Mucosa of stomach (tissue), 1 donor: ENCODE data around the gene DCP2.

Experiments used
- H3K27me3 ChIP-seq: one replicate; pipeline ENCODE4 v1.7.0; 2013; ENCODE audit warnings: mild to moderate bottlenecking, low read length; ENCODE audit not compliant: control insufficient read depth, insufficient read depth
- H3K36me3 ChIP-seq: one replicate; pipeline ENCODE4 v1.7.0; 2013; ENCODE audit warnings: low read length; ENCODE audit not compliant: control insufficient read depth, insufficient read depth
- H3K4me1 ChIP-seq: one replicate; pipeline ENCODE4 v1.7.0; 2013; ENCODE audit warnings: mild to moderate bottlenecking, low read length; ENCODE audit not compliant: control insufficient read depth, insufficient read depth
- H3K4me3 ChIP-seq: one replicate; pipeline ENCODE4 v1.7.0; 2013; ENCODE audit warnings: low read length
- H3K9ac ChIP-seq: one replicate; pipeline ENCODE4 v1.7.0; 2013; ENCODE audit warnings: mild to moderate bottlenecking, low read length, moderate library complexity
- H3K9me3 ChIP-seq: one replicate; pipeline ENCODE4 v1.7.0; 2013; ENCODE audit warnings: mild to moderate bottlenecking, low read length, moderate library complexity; ENCODE audit not compliant: control insufficient read depth
- donor health status: Pancreatic carcinoma.

The DCP2 gene

DNA sequence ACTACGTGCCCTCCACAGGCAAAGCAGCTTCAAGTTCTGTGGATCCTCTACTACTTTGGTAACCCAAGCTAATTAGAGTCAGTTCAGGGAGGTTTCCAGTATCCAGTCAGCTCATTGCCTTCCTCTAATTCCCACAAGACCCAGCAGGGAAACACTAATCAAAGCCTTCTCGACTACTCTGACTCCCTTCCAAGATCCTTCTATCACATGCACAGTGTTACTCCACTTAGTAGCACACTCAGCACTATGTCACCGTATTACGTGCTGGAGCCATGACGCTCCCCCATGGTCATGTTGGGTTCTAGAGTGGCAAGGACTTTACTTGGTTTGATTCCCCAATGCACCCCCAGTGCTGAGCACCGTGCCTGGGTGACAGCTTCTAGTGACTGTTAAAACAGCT is 53.0 kb downstream of the DCP2 start:
- H3K9me3 ChIP-seq = no peaks in the 10 kb centered on the region
- no peak overlapping the region for H3K4me3 ChIP-seq
- H3K4me1 ChIP-seq = peaks cover 5% of the 10 kb centered on the region
- no peak overlapping the region for H3K9ac ChIP-seq
- no peaks in the 10 kb centered on the region for H3K27me3 ChIP-seq
- H3K36me3 ChIP-seq = no peaks in the 10 kb centered on the region

DNA sequence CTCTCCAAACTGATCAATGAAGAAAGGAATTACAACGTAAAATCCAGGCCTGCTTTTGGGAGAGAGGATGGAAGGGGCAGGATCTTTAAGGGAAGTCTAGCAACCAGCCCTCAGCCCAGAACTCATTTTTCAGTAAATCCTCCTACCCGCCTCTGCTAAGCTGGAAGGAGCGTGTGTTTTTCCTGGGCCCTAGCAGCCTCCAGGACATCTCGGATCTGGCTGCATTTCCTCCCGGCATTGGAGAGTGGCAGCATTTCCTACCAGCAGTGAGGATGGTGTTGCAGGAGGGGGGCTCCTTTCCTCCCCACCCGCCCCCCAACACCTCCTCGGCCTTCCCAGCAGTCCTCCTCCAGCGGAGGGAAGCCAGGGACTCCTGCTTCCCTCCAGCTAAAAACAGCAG is 54.5 kb downstream of the DCP2 start:
- H3K9me3 ChIP-seq = no peaks in the 10 kb centered on the region
- H3K36me3 ChIP-seq = no peaks in the 10 kb centered on the region
- H3K9ac ChIP-seq = no peak overlapping the region
- peaks cover 5% of the 10 kb centered on the region for H3K4me1 ChIP-seq
- no peak overlapping the region for H3K4me3 ChIP-seq
- H3K27me3 ChIP-seq = no peaks in the 10 kb centered on the region

DNA sequence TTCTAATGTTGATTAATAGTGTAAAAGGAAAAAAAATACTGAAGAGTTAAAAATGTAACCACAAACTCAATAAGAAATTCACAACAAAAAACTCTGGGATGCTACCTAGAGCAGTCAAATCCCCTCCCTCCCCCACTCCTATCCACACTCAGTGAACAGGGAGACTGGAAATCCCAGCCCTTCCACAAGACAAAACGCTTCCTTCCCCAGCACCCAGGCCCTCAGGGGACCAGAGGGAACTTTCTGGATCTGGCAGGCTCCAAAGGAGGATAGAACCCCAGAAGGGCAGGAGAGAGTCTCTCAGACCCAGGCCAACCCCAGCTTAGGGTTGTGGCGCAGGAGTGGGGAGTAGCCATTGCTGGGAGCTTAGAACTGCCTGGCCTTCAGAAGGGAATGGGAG is 55.0 kb downstream of the DCP2 start:
- Histone ChIP-seq H3K9me3 (no peaks in the 10 kb centered on the region), H3K36me3 (no peaks in the 10 kb centered on the region), H3K4me3 (no peak overlapping the region), H3K27me3 (no peaks in the 10 kb centered on the region), H3K4me1 (peaks cover 5% of the 10 kb centered on the region), H3K9ac (no peak overlapping the region)

DNA sequence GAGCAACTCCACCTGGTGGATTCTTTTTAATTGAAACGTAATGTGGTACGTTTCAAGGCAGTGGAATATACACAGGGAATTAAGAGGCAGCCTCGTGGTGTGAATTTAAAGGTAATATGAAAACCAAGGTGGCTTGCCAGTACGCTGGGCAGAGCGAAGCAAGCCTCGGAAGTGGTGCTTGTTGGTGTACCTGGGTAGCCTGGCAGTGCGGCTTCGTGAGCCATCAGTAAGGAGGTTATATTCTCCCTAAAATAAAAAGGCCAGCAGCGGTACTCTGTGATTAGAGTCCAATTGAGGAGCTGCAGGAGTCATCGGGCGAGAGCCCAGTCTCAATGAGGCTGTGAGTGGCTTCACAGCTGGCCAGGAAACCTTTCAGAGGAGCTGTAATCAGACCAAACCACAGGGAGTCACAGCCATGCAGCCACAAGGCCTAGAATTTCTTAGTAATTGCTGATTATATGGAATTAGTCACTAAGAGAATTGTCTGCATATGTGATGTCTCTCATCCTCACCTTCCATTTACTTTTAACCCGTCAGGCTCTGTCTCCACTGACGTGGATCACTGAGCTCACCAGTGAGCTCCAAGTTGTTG is 57.7 kb downstream of the DCP2 start:
- H3K4me1 ChIP-seq = peaks cover 5% of the 10 kb centered on the region
- H3K4me3 ChIP-seq = no peak overlapping the region
- no peaks in the 10 kb centered on the region for H3K27me3 ChIP-seq
- no peaks in the 10 kb centered on the region for H3K9me3 ChIP-seq
- H3K36me3 ChIP-seq = no peaks in the 10 kb centered on the region
- H3K9ac ChIP-seq = no peak overlapping the region

DNA sequence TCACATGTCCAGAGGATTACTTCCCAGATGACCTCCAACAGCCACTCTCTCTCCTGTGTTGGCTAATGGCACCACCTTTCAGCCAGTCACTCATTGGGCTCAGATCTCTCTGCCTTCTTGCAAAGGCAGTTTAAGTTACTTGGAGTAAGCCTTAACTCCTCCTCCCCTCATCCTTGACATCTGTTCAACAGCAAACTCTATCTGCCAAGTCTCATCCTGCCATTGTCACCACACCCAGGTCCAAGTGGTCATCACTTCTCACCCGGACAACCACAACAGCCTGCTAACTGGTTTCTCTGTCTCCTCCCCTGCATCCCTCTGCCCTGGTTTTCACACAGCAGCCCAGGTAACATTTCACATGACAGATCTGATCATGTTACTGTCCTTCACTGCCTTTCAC is 58.5 kb downstream of the DCP2 start:
- H3K4me3 ChIP-seq = no peak overlapping the region
- H3K27me3 ChIP-seq = no peaks in the 10 kb centered on the region
- no peaks in the 10 kb centered on the region for H3K9me3 ChIP-seq
- no peaks in the 10 kb centered on the region for H3K36me3 ChIP-seq
- H3K4me1 ChIP-seq = peaks cover 5% of the 10 kb centered on the region
- H3K9ac ChIP-seq = no peak overlapping the region

DNA sequence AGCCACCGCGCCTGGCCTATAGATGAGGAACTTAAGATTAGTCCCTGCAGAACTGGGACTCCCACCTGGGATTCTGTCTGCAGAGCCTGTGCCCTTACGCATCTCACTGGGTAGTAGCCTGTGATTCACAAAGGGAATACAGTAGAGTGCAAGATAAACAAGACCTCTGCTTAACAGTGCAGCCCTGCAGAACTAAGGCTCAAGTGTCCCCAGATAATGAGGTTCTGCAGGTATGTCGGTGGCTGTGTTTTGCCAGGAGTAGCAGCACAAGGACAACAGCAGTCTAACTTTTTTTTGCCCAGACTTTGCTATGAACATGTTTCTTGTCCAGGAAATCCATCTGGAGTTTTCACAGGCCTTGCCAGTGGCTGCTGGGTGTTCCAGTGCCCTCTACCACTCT is 59.7 kb downstream of the DCP2 start:
- Histone ChIP-seq H3K4me1 (peaks cover 5% of the 10 kb centered on the region), H3K36me3 (no peaks in the 10 kb centered on the region), H3K9me3 (no peaks in the 10 kb centered on the region), H3K4me3 (no peak overlapping the region), H3K27me3 (no peaks in the 10 kb centered on the region), H3K9ac (no peak overlapping the region)

DNA sequence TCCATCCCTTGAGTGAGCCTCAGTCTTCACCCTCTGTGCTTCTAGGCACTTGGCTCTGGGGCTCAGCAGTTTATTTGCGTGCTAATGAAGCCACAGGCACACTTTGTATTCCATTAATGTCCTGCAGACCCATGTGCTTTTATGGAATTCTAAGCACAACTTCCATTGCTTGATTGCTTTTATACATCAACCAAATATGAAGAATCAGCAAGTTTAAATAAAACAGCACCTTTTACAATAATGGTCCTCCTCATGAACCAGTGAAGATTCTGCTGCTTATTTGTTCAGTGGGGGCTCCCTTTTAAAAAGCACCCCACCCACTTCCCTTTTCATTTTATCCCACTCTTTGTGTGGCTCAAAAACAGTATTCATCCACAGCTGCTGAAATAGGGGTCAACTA is 60.2 kb downstream of the DCP2 start:
- Histone ChIP-seq H3K9me3 (no peaks in the 10 kb centered on the region), H3K4me3 (no peak overlapping the region), H3K27me3 (no peaks in the 10 kb centered on the region), H3K9ac (no peak overlapping the region), H3K4me1 (peaks cover 5% of the 10 kb centered on the region), H3K36me3 (no peaks in the 10 kb centered on the region)

DNA sequence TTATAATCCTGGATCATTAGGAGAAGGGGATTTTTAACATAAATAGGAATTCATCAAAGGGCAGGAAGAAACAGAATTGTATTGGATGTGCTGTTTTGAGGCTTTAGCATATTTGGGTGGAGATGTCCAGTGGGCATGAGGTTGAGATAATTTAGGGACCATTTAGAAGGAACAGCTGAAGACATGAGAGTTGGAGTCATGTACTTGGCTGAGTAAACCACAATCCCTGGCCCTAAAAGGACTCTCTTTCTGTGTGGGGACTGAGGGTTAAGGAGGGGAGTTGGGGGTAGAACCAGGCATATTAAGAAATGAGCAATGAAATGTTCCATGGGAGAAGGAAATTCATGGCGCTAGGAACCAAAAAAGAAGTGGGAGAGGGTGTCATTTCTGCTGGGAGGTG is 61.5 kb downstream of the DCP2 start:
- Histone ChIP-seq H3K4me1 (no peaks in the 10 kb centered on the region), H3K36me3 (no peaks in the 10 kb centered on the region)

DNA sequence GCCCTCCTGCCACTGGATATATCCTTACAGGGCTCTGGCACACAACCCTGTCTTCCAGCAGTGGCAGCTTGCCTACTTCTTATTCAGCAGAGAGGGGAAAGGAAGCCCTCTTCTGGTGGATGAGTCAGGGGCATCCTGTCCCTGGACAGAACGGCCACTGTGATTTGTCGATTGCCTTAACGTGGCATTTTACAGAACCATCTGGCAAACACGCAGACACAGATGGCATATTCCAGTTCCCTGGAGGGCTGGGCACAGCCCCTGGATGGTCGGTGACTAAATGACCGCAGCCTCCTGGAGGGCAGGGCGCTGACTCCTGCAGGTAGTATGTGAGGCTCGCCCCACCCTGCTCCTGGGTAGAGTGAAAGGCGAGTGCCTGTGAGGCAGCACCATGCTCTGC is 62.1 kb downstream of the DCP2 start:
- Histone ChIP-seq H3K9ac (no peak overlapping the region), H3K27me3 (no peaks in the 10 kb centered on the region), H3K4me1 (no peaks in the 10 kb centered on the region), H3K4me3 (no peak overlapping the region), H3K36me3 (no peaks in the 10 kb centered on the region), H3K9me3 (no peaks in the 10 kb centered on the region)

More for the DNA sequence above, 61.5 kb downstream of the DCP2 start:
- Histone ChIP-seq H3K4me3 (no peak overlapping the region), H3K9ac (no peak overlapping the region), H3K27me3 (no peaks in the 10 kb centered on the region), H3K9me3 (no peaks in the 10 kb centered on the region)

DNA sequence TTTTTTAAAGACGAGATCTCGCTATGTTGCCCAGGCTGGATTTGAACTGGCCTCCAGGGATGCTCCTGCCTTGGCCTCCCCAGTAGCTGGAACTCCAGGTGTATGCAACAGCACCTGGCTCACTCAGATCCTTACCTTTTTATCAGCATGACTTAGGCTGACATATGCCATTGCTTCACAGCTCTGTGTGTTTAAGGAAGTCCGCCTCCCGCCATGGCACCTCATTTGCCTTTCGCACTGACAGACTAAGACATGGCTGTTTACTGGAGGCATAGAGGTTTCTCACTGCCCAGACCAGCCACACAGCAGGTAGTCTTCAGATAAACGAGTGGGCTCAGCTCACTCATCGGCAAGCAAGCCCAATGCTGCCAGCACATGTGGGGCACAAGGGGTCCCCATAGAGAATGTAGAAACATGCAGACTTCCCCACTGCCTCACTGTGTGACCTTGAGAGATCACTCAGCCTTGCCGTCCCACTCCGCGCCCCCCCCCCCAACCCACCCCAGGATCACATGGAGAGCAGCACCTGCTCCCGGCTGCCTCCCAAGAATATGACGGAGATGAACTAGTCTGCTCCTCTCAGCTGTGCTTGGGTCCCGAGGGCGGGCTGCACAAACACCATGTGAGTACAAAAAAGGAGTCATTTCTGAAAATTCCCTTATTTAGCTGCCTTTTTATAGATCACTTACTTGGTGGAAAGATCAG is 62.8 kb downstream of the DCP2 start:
- Histone ChIP-seq H3K4me1 (no peaks in the 10 kb centered on the region), H3K27me3 (no peaks in the 10 kb centered on the region), H3K4me3 (no peak overlapping the region), H3K9ac (no peak overlapping the region), H3K9me3 (no peaks in the 10 kb centered on the region), H3K36me3 (no peaks in the 10 kb centered on the region)

DNA sequence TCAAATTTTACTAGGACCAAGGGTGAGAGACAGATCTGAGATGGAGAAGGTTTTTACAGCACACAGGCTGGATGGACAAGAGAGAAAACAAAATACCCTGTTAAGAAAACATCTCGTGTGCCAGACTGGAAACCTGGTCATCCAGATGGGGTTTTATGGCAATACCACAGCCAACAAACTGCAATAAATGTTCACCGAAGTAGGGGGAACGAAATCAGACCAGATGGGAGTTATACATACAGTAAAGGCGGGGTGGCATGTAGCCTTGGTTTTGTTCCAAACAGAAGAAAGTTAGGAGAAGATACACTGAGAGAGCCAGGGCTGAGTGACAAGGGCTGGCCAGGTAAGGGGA is 63.3 kb downstream of the DCP2 start:
- no peak overlapping the region for H3K9ac ChIP-seq
- no peaks in the 10 kb centered on the region for H3K36me3 ChIP-seq
- H3K4me1 ChIP-seq = no peaks in the 10 kb centered on the region
- H3K4me3 ChIP-seq = no peak overlapping the region
- no peaks in the 10 kb centered on the region for H3K27me3 ChIP-seq
- H3K9me3 ChIP-seq = no peaks in the 10 kb centered on the region

DNA sequence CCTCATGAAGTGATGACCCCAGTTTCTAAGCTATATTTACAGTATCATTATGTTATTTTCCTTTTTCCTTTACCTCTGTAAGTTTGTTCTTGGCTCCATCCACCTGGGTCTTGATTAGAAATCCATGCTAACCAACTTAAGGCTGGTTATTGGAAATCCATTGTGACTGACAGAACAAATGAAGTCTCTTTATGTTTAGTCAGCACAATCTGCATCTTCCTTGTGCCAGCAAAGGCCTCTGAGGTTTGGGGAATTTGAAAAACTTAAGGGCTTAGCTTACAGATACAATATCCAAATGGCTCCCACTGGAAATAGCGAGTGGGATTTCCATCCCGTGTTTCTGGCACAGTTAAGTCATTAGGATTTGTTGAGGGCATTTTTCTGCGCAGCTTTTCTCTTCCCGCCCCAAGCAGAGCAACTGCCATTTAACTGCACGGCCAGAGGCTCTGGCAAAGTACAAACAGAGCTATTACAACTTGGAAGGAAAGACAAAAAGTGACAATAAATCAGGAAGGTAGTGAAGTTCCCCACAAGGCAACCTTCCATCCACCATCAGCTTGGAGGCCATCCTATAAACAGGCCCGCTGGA is 64.2 kb downstream of the DCP2 start:
- Histone ChIP-seq H3K36me3 (no peaks in the 10 kb centered on the region), H3K27me3 (no peaks in the 10 kb centered on the region), H3K4me1 (no peaks in the 10 kb centered on the region), H3K9ac (no peak overlapping the region), H3K4me3 (no peak overlapping the region), H3K9me3 (no peaks in the 10 kb centered on the region)
